ENCODE results near the gene CCDC141.

DNA sequence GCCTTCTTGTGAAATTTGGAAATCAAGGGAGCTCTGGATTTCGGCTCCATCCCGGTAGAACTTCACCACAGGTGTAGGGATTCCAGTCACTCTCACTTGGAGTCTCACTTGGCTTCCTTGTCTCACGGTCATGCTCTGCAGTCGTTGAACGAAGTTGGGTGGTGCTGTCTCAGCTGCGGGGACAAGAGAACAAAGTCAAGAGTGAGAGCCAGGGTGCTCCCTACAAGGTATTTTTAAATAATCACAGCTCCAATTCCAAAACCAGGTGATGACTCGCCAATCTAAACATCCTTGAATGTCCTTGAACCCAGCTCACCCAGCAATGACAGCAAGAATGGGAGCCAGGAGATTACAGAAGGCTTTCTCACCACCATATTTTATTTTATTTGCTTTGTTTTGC lies 249.4 kb downstream of the CCDC141 start:
- TF ChIP-seq YY1 (IDR thresholded peaks at IDR 0.05; ENCODE audit: insufficient read depth, insufficient read length) (no peak), SUZ12 (IDR thresholded peaks at IDR 0.05; ENCODE audit: extremely low read depth, insufficient read depth, insufficient read length) (no peak), ZNF274 (IDR thresholded peaks at IDR 0.05; ENCODE audit: low read depth, low read length) (no peak)

Measured in NT2/D1 (cell line).